ENCODE data around the gene MAGIX. TPM values are rescaled to one million over a fixed set of nuclear protein-coding genes. Genes with fewer than 3 reads are reported as not detected.

MAGIX gene
- total RNA-seq, 4 donors from 2014 or later, result 1.7 to 8.1 (median 2.3) TPM

GRCh38 chrX:49177873-49178480, 15.4 kb downstream of the MAGIX start:
- H3K36me3 ChIP-seq, result peaks cover 0 to 68% (median 0%) of the 10 kb centered on the region in 3 donors
- no peaks in the 10 kb centered on the region for H3K9me3 ChIP-seq
- 90 to 92% methylated on average over 8 to 17 of the region's 23 CpGs for WGBS, 2 donors
- H3K27ac ChIP-seq, result peak overlapping the region in 1 of 4 donors; percentile 37
- peaks cover 0 to 2% (median under 1%) of the 10 kb centered on the region in 4 donors for H3K4me1 ChIP-seq
- no peak overlapping the region for H3K4me3 ChIP-seq
- TF ChIP-seq POLR2A (IDR thresholded peaks at IDR 0.05), result no peak
- TF ChIP-seq CTCF (IDR thresholded peaks at IDR 0.05), result no peak
- TF ChIP-seq EP300 (IDR thresholded peaks at IDR 0.05), result no peak
- DNase-seq (ENCODE audit: low spot score in 2 of 2), result no peak
- H3K27me3 ChIP-seq, result no peaks in the 10 kb centered on the region

DNA sequence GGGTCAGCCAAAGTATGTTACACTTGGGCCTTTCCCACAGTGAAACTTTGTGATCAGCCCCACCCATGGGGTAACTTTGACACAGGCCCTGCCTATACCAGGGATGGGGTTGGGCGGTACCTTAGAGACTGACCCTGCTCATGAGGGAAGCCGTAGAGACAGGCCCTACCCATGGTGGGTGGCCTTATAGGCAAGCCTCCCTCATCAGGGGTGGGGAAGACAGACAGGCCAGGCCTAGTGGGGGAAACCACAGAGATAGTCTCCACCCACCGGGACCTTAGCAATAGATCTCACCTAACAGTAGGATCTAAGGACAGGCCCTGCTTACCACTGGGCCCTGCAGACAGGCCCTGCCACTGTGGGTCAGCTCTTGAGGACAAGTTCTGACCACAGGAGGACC, 16.0 kb downstream of the MAGIX start:
- peaks cover 0 to under 1% (median 0%) of the 10 kb centered on the region in 4 donors for H3K4me1 ChIP-seq
- TF ChIP-seq CTCF (IDR thresholded peaks at IDR 0.05) (no peak), POLR2A (IDR thresholded peaks at IDR 0.05) (no peak), EP300 (IDR thresholded peaks at IDR 0.05) (no peak)
- H3K9me3 ChIP-seq, result no peaks in the 10 kb centered on the region
- WGBS, 2 donors, result 83% methylated on average over 3 of the region's 3 CpGs; no CpG with 5 or more reads in 1 of the 2 donors
- DNase-seq (ENCODE audit: low spot score in 2 of 2), result no peak
- no peak overlapping the region for H3K27ac ChIP-seq
- no peaks in the 10 kb centered on the region for H3K27me3 ChIP-seq
- no peak overlapping the region for H3K4me3 ChIP-seq
- peaks cover 0 to 71% (median 0%) of the 10 kb centered on the region in 3 donors for H3K36me3 ChIP-seq

GRCh38 chrX:49179358-49179757, 16.8 kb downstream of the MAGIX start:
- no peak overlapping the region for H3K4me3 ChIP-seq
- 79 to 100% methylated on average over 1 to 2 of the region's 2 CpGs for WGBS, 2 donors
- no peaks in the 10 kb centered on the region for H3K27me3 ChIP-seq
- peaks cover 0 to 8% (median 0%) of the 10 kb centered on the region in 4 donors for H3K4me1 ChIP-seq
- DNase-seq (ENCODE audit: low spot score in 2 of 2), result no peak
- peaks cover 0 to 64% (median 0%) of the 10 kb centered on the region in 3 donors for H3K36me3 ChIP-seq
- no peak overlapping the region for H3K27ac ChIP-seq
- no peaks in the 10 kb centered on the region for H3K9me3 ChIP-seq
- TF ChIP-seq EP300 (IDR thresholded peaks at IDR 0.05) (no peak), POLR2A (IDR thresholded peaks at IDR 0.05) (no peak), CTCF (IDR thresholded peaks at IDR 0.05) (no peak)

- H3K4me1 ChIP-seq, result peaks cover 0 to 28% (median 4%) of the 10 kb centered on the region in 4 donors
Measured at GRCh38 chrX:49183701-49184281, 21.2 kb downstream of the MAGIX start.

More at GRCh38 chrX:49183701-49184281, 21.2 kb downstream of the MAGIX start:
- no peaks in the 10 kb centered on the region for H3K9me3 ChIP-seq
- H3K4me3 ChIP-seq, result peak overlapping the region in 1 of 4 donors; percentile 65
- H3K27me3 ChIP-seq, result no peaks in the 10 kb centered on the region
- TF ChIP-seq POLR2A (IDR thresholded peaks at IDR 0.05) (no peak), EP300 (IDR thresholded peaks at IDR 0.05) (no peak), CTCF (IDR thresholded peaks at IDR 0.05) (no peak)
- peaks cover 0 to 24% (median 0%) of the 10 kb centered on the region in 3 donors for H3K36me3 ChIP-seq
- DNase-seq (ENCODE audit: low spot score in 2 of 2), result no peak
- WGBS, 2 donors, result 87% methylated on average over 14 to 16 of the region's 18 CpGs
- H3K27ac ChIP-seq, result peak overlapping the region in 3 of 4 donors; percentile 71 to 89 (median 75)

Measured in tibial nerve (tissue), 4 donors.